ENCODE results near the gene MEGF8.

MEGF8 gene

DNA sequence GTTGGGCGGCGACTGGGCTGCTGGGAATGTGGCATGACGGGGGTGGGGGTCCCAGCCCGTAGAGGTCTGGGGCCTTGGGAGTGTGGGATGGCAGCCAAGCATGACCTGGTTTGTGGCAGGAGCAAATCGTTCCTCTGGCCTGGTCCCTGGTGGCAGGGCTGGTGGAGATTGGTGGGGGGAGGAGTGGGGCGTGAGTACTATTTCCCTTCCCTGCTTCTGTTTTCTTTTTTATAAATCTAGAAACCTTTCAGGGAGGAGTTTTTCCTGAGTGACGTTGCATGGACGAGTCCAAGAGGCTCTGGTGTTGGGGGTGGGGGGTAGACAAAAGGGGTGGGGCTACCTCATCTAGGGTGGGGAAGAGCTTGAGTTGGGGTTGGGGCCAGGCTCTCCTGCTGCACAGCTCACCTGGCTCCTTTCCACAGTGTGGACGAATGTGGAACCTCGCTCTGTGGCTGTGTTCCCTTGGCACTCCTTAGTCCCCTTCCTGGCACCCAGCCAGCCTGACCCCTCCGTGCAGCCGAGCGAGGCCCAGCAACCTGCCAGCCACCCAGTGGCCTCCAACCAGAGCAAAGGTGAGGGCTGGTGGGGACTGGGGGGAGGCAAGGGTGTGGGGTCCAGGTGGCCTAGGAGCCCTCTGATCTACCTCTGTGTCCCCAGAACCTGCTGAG lies 39.0 kb upstream of the MEGF8 start:
- DNase-seq = no peak

DNA sequence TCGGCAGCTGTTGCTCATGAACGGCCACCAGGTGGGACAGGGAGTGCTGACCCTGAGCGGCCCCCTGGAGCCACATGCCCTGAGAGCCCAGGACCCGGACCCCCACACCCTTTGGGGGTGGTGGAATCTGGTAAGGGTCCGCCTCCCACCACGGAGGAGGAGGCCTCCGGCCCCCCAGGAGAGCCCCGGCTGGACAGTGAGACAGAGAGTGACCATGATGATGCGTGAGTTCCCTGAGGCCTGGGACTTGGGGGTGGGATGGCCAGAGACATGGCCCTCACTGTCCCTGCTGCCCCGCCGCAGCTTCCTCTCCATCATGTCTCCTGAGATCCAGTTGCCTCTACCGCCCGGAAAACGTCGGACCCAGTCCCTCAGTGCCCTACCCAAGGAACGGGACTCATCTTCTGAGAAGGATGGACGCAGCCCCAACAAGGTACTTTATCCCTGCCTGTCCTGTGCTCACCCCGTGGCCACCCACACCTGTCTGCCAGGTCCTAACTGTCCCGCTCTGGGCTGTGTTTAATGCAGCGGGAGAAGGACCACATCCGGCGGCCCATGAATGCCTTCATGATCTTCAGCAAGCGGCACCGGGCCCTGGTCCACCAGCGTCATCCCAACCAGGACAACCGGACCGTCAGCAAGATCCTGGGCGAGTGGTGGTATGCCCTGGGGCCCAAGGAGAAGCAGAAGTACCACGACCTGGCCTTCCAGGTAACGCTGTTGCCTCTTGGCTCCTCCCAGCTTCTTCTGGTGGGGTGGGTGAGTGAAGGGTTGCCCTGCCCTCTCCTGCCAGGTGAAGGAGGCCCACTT lies 38.2 kb upstream of the MEGF8 start:
- DNase-seq = no peak

- no peak for DNase-seq
Measured at GRCh38 chr19:42287827-42288107, 37.7 kb upstream of the MEGF8 start.

GRCh38 chr19:42288387-42288786 lies 37.0 kb upstream of the MEGF8 start:
- no peak for DNase-seq

DNA sequence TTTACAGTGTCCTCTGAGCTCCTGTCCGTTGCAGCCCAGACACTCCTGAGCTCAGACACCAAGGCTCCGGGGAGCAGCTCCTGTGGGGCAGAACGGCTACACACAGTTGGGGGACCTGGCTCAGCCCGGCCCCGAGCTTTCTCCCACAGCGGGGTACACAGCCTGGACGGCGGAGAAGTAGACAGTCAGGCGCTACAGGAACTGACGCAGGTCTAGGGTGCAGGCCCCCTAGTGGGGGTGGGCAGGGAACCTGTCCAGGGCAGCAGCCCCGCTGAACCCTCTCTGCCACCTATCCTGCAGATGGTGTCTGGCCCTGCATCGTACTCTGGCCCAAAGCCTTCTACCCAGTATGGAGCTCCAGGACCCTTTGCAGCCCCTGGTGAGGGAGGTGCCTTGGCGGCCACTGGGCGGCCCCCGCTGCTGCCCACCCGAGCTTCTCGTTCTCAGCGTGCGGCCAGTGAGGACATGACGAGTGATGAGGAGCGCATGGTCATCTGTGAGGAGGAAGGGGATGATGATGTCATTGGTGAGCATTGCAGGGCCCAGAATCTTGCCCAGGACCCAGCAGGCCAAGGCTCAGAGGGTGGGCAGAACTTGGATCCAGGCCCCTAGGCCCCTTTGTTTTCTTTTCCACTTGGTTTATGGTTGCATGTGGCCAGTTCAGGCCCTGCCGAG lies 36.4 kb upstream of the MEGF8 start:
- DNase-seq = no peak

- no peak for DNase-seq
Measured at GRCh38 chr19:42289556-42290041, 35.8 kb upstream of the MEGF8 start.

- no peak for DNase-seq
Measured at GRCh38 chr19:42290136-42290522, 35.3 kb upstream of the MEGF8 start.

DNA sequence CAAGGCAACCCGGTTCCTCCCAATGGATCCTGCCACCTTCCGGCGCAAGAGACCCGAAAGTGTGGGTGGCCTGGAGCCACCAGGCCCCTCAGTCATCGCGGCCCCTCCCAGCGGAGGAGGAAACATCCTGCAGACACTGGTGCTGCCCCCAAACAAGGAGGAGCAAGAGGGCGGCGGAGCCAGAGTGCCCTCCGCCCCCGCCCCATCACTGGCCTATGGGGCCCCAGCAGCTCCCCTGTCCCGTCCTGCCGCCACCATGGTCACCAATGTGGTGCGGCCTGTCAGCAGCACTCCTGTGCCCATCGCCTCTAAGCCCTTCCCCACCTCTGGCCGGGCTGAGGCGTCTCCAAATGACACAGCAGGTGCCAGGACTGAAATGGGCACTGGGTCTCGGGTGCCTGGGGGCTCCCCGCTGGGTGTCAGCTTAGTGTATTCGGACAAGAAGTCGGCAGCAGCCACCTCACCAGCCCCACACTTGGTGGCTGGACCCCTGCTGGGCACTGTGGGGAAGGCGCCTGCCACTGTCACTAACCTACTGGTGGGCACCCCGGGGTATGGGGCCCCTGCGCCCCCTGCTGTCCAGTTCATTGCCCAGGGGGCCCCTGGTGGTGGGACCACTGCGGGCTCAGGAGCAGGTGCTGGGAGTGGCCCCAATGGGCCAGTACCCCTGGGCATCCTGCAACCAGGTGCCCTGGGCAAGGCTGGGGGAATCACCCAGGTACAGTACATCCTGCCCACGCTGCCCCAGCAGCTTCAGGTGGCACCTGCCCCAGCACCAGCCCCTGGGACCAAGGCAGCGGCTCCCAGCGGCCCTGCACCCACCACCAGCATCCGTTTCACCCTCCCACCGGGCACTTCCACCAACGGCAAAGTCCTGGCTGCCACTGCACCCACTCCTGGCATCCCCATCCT lies 34.7 kb upstream of the MEGF8 start:
- peak; percentile 70 for DNase-seq

DNA sequence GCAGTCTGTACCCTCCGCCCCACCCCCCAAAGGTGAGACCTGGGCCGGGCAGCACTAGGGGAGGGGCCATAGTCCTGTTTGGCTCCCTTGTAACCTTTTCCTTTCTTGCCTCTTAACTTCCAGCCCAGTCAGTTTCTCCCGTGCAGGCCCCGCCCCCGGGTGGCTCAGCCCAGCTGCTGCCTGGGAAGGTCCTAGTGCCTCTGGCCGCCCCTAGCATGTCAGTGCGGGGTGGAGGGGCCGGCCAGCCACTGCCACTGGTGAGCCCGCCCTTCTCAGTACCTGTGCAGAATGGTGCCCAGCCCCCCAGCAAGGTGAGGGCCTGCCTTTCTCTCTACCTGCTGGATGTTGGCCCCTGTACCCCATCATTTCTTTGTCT lies 34.0 kb upstream of the MEGF8 start:
- DNase-seq = no peak

GRCh38 chr19:42292042-42292960 lies 33.1 kb upstream of the MEGF8 start:
- DNase-seq = no peak

GRCh38 chr19:42292963-42293362 lies 32.5 kb upstream of the MEGF8 start:
- DNase-seq = no peak

DNA sequence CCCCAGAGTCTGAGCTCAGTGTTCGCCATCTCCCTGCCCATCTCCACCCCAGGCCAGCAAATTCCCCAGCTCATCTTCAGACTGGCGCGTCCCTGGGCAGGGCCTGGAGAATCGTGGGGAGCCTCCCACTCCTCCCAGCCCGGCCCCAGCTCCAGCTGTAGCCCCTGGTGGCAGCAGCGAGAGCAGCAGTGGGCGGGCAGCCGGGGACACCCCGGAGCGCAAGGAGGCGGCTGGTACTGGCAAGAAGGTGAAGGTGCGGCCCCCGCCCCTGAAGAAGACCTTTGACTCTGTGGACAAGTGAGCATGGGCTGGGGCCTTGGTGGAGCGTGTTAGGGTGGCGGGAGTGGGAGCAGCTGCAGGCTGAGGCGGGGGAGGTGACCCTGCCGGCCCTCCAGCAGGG lies 31.9 kb upstream of the MEGF8 start:
- DNase-seq = no peak

- no peak for DNase-seq
Measured at GRCh38 chr19:42293948-42294347, 31.5 kb upstream of the MEGF8 start.

DNA sequence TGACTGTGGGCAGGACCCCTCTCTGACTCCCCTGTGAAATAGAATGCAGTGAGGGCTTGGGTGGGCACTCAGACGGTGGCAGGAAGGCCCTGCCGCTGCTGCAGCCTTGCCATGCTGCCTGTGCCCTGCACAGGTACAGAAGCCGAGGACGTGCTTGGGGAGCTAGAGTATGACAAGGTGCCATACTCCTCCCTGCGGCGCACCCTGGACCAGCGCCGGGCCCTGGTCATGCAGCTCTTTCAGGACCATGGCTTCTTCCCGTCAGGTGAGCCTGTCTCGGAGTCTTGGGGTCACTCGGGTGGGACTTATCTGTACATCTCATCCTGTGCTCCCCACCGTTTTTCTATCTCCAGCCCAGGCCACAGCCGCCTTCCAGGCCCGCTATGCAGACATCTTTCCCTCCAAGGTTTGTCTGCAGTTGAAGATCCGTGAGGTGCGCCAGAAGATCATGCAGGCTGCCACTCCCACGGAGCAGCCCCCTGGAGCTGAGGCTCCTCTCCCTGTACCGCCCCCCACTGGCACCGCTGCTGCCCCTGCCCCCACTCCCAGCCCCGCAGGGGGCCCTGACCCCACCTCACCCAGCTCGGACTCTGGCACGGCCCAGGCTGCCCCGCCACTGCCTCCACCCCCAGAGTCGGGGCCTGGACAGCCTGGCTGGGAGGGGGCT lies 30.8 kb upstream of the MEGF8 start:
- no peak for DNase-seq

- no peak for DNase-seq
Measured at GRCh38 chr19:42295342-42295741, 30.1 kb upstream of the MEGF8 start.

DNA sequence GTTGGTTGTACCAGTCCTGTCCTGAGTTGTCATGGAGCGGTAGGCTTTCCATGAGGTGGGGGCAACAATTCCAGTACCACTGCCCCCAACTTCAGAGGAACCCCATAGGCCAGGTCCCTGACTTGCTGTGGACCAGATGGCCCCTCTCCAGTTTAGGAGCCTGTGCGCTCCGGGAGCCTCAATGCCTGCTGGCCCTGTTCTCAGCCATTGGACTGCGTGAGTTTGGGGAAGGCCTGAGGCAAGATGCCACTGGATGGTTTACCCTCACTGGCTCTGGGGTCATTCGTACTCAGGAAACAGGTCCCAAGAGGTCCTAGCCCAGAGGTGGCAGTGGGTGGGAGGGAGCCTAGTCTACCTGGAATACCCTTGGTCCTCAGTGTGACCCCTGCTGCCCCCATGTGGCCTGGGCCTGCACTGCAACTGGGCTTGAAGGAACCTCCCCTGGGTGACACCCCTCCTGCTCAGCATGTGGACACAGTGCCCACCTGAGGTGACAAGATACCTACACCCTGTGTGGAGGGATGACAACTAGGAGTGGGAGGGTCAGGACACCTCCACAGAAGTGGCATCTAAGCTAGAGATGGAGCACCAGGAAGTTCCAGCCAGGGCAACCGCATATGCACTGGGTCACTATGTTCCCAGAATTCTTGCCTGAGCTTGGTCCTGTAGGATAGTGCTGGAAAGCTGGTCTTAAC lies 29.5 kb upstream of the MEGF8 start:
- peak; percentile 89 for DNase-seq

- no peak for DNase-seq
Measured at GRCh38 chr19:42297039-42297438, 28.4 kb upstream of the MEGF8 start.

DNA sequence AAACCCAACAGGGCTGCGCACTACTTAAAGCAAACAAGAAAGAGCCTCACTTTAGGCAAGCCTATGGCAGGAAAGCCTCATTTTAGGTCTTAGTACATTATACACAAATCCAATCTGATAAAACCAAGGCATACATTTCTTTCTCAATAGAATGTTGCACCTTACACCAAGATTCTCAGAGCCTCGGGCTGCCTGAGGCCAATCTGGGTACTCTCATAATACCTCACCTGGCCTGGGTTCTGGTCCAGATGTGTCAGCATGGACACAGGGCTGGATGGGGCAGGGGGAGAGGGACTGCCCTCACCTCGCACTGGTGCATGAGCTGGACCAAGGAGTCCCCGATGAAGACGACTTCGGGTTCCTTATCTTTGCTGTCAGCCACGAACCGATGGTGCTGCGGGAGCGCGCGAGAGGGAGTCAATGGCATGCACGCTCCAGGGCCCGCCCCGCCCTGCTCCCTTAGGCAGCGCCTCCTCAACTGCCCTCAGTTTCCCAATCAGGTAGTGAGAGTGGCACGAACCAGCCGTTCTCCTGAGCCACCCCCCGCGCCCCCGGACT lies 23.7 kb upstream of the MEGF8 start, which contains the start of gene PRR19:
Gene PRR19 (plus strand): TSS at position 487 of the 558 bp plus-strand sequence. CDS start 7,453 bp downstream, outside the sequence.
- DNase-seq = no peak

DNA sequence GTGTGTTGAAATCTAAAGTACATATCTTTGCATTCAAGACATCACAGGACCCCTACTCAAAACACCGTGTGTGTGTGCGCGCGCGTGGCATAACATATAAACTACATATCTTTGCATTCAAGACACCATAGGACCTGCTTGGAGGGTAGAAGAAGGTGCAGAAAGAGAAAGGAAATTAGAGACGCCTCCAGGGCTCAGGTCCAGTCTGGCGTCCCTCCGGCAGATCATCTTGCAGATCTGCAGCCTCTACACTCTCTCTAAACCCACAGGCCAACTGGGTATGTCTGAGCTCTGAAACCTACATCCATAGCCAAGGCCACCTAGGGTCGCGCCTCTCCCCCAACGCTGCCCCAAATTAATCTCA lies 22.4 kb upstream of the MEGF8 start:
- no peak for DNase-seq

DNA sequence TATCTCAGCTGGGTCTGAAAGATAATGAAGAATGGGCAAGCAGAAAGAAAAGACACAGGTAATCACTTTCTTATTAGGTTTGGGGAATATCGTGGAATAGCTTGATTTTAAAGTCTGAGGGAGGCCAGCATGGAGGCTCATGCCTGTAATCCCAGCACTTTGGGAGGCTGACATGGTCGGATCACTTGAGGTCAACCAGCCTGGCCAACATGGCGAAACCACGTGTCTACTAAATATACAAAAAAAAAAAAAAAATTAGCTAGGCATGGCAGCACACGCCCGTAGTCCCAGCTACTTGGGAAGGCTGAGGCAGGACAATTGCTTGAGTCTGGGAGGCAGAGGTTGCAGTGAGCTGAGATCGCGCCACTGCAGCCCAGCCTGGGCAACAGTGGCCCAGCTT lies 21.6 kb upstream of the MEGF8 start:
- no peak for DNase-seq
